ENCODE results near the gene NINJ1. TPM values are rescaled to one million over a fixed set of nuclear protein-coding genes. Genes with fewer than 3 reads are reported as not detected.

NINJ1 gene
- total and polyA plus RNA-seq, 2 of the 8 experiments (the other 6 are each of a cell fraction or from before 2014, with no cell fraction given), result 28.2 to 65.6 TPM

DNA sequence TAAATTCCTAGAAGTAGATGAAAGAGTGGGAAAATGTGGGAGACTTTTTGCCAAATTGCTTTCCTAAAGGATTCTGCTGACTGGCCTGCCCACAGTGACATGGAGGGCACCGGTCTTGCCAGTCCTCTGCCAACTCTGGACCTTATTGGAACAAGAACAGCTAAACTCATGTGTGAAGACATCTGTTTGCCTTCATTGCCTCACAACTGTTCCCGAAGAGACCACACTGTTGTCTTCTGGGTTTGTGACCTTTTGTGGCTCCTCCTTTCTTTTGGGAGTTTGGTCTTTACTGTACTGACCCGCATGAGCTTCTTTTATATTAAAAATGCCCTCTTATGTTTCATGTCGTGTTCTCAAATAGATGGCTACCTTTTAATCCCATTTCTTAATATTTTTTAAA, 33.8 kb upstream of the NINJ1 start:
- Histone ChIP-seq H3K9me3 (ENCODE audit: insufficient read depth in 2 of 2, low read depth in 1 of 2, low read length in 1 of 2) (no peaks in the 10 kb centered on the region), H3K18ac (ENCODE audit: extremely low read depth, low read length) (no peak overlapping the region), H3K27ac (ENCODE audit: low read depth, low read length) (no peak overlapping the region), H4K91ac (replicated peaks; ENCODE audit: insufficient read length, low read length) (no peak overlapping the region), H2AFZ (ENCODE audit: low read length) (no peak overlapping the region), H3K4me3 (ENCODE audit: extremely low read depth in 1 of 4, insufficient read depth in 2 of 4, low read depth in 3 of 4, low read length in 4 of 4) (no peak overlapping the region), H3K4me1 (replicated peaks in 1 of 4; ENCODE audit: control insufficient read depth in 3 of 4, insufficient read depth in 4 of 4, low read length in 3 of 4) (peaks cover 0 to 2% (median 0%) of the 10 kb centered on the region in 4 experiments; a peak in 1 of 7 replicates), H3K56ac (replicated peaks; ENCODE audit: insufficient read length, low read depth, low read length) (no peak overlapping the region), H2BK20ac (ENCODE audit: low read length) (no peak overlapping the region), H3K9ac (replicated peaks in 1 of 4; ENCODE audit: extremely low read depth in 1 of 4, low read depth in 3 of 4, low read length in 3 of 4) (no peak overlapping the region), H2AK5ac (ENCODE audit: low read depth, low read length) (no peak overlapping the region), H3K36me3 (ENCODE audit: control insufficient read depth in 2 of 4, insufficient read depth in 4 of 4, low read length in 3 of 4) (no peaks in the 10 kb centered on the region), H3K27me3 (replicated peaks in 1 of 4; ENCODE audit: control insufficient read depth in 3 of 4, extremely low read depth in 1 of 4, insufficient read depth in 3 of 4, low read length in 3 of 4) (no peaks in the 10 kb centered on the region), H2BK15ac (ENCODE audit: low read length) (no peak overlapping the region), H3K23ac (ENCODE audit: insufficient read length) (no peak overlapping the region), H2BK5ac (ENCODE audit: low read depth, low read length) (no peak overlapping the region), H4K20me1 (replicated peaks in 1 of 2; ENCODE audit: control insufficient read depth in 1 of 2, insufficient read depth in 2 of 2, low read length in 2 of 2) (no peaks in the 10 kb centered on the region), H3K4me2 (ENCODE audit: insufficient read depth in 1 of 2, low read depth in 2 of 2, low read length in 2 of 2) (no peak overlapping the region), H3K23me2 (ENCODE audit: low read depth, low read length) (no peaks in the 10 kb centered on the region), H4K8ac (ENCODE audit: extremely low read depth, insufficient read depth, low read length) (no peak overlapping the region), H3K4ac (replicated peaks; ENCODE audit: insufficient read length, low read depth, low read length) (no peak overlapping the region), H2BK12ac (ENCODE audit: low read depth, low read length) (no peak overlapping the region), H2BK120ac (replicated peaks; ENCODE audit: low read depth, low read length) (no peak overlapping the region), H4K5ac (ENCODE audit: insufficient read length, low read depth, low read length) (no peak overlapping the region), H3K14ac (ENCODE audit: insufficient read length) (no peak overlapping the region), H3K79me1 (ENCODE audit: low read depth, low read length) (no peaks in the 10 kb centered on the region), H3K79me2 (ENCODE audit: control insufficient read depth in 1 of 2, insufficient read depth in 2 of 2, low read length in 2 of 2) (no peaks in the 10 kb centered on the region)
- 86% methylated on average over 4 of the region's 4 CpGs; no CpG with 5 or more reads in 1 of the 2 experiments for WGBS, 2 experiments (ENCODE audit: extremely low coverage in 1 of 2, insufficient coverage in 1 of 2, insufficient read length in 1 of 2, insufficient replicate concordance in 2 of 2, low coverage in 1 of 2, low lambda C conversion rate in 2 of 2, missing lambda C conversion rate in 1 of 2)
- DNase-seq (ENCODE audit: low read depth in 1 of 2, low spot score in 2 of 2) (no peak), FAIRE-seq (no peak)
- POLR2A ChIA-PET (ENCODE audit: partially characterized antibody), result no interaction called here
- CTCF ChIA-PET (ENCODE audit: partially characterized antibody), result interaction anchor here (0.7 to 1.6 kb wide), 7 partner anchors 59 to 135 kb away, joined by 3 to 5 read pairs (median 3); no protein-coding TSS in a partner anchor
- TF ChIP-seq MAFK (IDR thresholded peaks at IDR 0.05; ENCODE audit: low read depth, low read length) (no peak), BCL11A (IDR thresholded peaks at IDR 0.05; ENCODE audit: low read depth in 2 of 2, low read length in 2 of 2) (no peak), TAF7 (optimal IDR thresholded peaks at IDR 0.05; ENCODE audit: borderline replicate concordance, low read depth, low read length) (no peak), SIX5 (IDR thresholded peaks at IDR 0.05; ENCODE audit: low read depth, low read length) (no peak), SP2 (IDR thresholded peaks at IDR 0.05; ENCODE audit: low read length) (no peak), RFX5 (IDR thresholded peaks at IDR 0.05; ENCODE audit: borderline replicate concordance, low read depth, low read length) (no peak), YY1 (IDR thresholded peaks at IDR 0.05; ENCODE audit: low read depth, low read length) (no peak), NANOG (IDR thresholded peaks at IDR 0.05; ENCODE audit: insufficient read depth, low read depth, low read length, poor library complexity, severe bottlenecking) (no peak), RXRA (IDR thresholded peaks at IDR 0.05; ENCODE audit: insufficient read depth, low read depth, low read length) (no peak), CBX5 (IDR thresholded peaks at IDR 0.05; ENCODE audit: low read depth, low read length) (no peak), SIN3A (conservative IDR thresholded peaks at IDR 0.05 in 1 of 2, IDR thresholded peaks at IDR 0.05 in 1 of 2; ENCODE audit: low read depth in 1 of 2, low read length in 2 of 2) (no peak), KDM1A (IDR thresholded peaks at IDR 0.05; ENCODE audit: borderline replicate concordance, low read length) (no peak), GTF2F1 (IDR thresholded peaks at IDR 0.05; ENCODE audit: borderline replicate concordance, low read depth, low read length) (no peak), CREB1 (IDR thresholded peaks at IDR 0.05) (no peak), HDAC2 (IDR thresholded peaks at IDR 0.05; ENCODE audit: borderline replicate concordance in 1 of 2, low read depth in 2 of 2, low read length in 2 of 2) (no peak)

Measured in H1 (cell line).